Superior temporal gyrus (tissue), 1 donor: ENCODE data around the gene TBC1D2.

ENCODE experiments used
- DNase-seq: peaks from one replicate; pipeline ENCODE4 v3.0.0-alpha.2; 2016; ENCODE audit errors: extremely low spot score

Gene TBC1D2

GRCh38 chr9:98164912-98165311 lies 90.5 kb downstream of the TBC1D2 start:
- DNase-seq = no peak

GRCh38 chr9:98162613-98163012 lies 92.8 kb downstream of the TBC1D2 start:
- no peak for DNase-seq

GRCh38 chr9:98161851-98162250 lies 93.6 kb downstream of the TBC1D2 start:
- no peak for DNase-seq

GRCh38 chr9:98159790-98160189 lies 95.7 kb downstream of the TBC1D2 start:
- DNase-seq = no peak

GRCh38 chr9:98159301-98159700 lies 96.1 kb downstream of the TBC1D2 start:
- no peak for DNase-seq

- no peak for DNase-seq
Measured at GRCh38 chr9:98158071-98158831, 97.2 kb downstream of the TBC1D2 start.

GRCh38 chr9:98157372-98157771 lies 98.1 kb downstream of the TBC1D2 start:
- no peak for DNase-seq

- no peak for DNase-seq
Measured at GRCh38 chr9:98154678-98155077, 100.8 kb downstream of the TBC1D2 start.

GRCh38 chr9:98152526-98152925 lies 102.9 kb downstream of the TBC1D2 start:
- DNase-seq = no peak

GRCh38 chr9:98150721-98151120 lies 104.7 kb downstream of the TBC1D2 start:
- DNase-seq = no peak

- DNase-seq = no peak
Measured at GRCh38 chr9:98150164-98150563, 105.3 kb downstream of the TBC1D2 start.

- no peak for DNase-seq
Measured at GRCh38 chr9:98149422-98149821, 106.0 kb downstream of the TBC1D2 start.
